Measurements from ENCODE around the gene SRPK2. TPM values are rescaled to one million over a fixed set of nuclear protein-coding genes. Genes with fewer than 3 reads are reported as not detected.
A peak's percentile ranks its signal among the peaks of the same experiment; 100 is the strongest.

SRPK2 gene
- total and polyA plus RNA-seq, 2 of the 13 experiments (the other 11 are each of a cell fraction or from before 2014, with no cell fraction given) = 10.1 to 22.3 TPM

DNA sequence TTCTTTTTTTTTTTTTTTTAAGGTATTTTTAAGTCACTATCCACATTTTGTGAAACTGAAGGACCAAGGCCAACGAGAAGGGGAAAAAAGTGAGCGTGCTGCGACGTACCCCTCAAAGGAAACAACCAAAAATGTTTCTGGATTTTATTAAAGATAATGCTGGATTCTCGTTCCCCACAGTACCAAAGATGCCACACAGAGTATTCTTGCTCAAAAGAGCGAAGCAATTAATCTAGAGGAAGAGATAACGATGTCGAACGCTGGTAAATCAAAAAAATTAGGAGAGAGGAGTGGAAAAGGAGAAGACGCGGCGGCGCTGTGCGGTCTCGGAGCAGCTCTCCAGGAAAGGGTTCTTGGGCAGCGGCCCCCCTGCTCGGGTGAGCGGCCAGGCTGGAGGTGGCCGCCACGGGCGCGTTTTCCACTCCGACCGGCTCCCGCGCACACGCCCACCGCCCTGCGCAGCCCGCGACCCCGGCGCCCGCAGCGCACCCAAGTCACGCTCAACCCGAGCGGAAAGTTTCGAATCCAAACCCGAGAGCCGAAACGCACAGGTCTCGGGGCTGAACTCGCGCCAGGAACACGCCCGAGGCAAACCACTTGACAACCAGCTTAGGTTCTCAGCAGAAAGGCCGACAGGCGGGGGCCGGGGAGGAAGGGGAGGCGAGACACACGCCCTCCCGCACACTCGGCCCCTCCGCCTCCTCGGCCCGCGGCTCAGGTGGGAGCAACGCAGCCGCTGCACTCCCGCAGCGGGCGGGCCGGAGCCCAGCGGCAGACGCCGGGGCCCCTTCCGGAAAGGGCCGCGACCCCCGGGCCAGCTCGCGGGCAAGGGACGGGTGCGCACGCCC, 989 bp downstream of the SRPK2 start:
- Histone ChIP-seq H3K9me3 (ENCODE audit: low read length) (no peaks in the 10 kb centered on the region), H2AFZ (ENCODE audit: low read length) (no peak overlapping the region), H3K4me1 (ENCODE audit: insufficient read depth, low read length) (peaks cover 23% of the 10 kb centered on the region), H3K4me2 (ENCODE audit: low read depth, low read length) (peak overlapping the region; percentile 80), H4K20me1 (ENCODE audit: insufficient read depth, low read length) (0 out of 2 replicates have a peak, but pooled peaks cover 5% of the 10 kb centered on the region), H3K79me2 (ENCODE audit: insufficient read depth, low read length) (peaks cover 34% of the 10 kb centered on the region), H3K36me3 (replicated peaks in 1 of 2; ENCODE audit: control insufficient read depth in 1 of 2, insufficient read depth in 2 of 2, low read length in 2 of 2) (no peaks in the 10 kb centered on the region), H3K9ac (ENCODE audit: insufficient read depth, low read depth, low read length) (peak overlapping the region; percentile 82), H3K27ac (ENCODE audit: extremely low read length, insufficient read depth, low read length) (peak overlapping the region; percentile 63), H3K27me3 (ENCODE audit: control insufficient read depth in 1 of 2, insufficient read depth in 2 of 2, low read length in 2 of 2) (peaks cover 0 to 5% of the 10 kb centered on the region in 2 experiments; a peak in 1 of 5 replicates), H3K4me3 (replicated peaks in 1 of 3; ENCODE audit: insufficient read depth in 1 of 3, low read depth in 2 of 3, low read length in 3 of 3) (peak overlapping the region; percentile 72 to 97 (median 86))
- ATAC-seq (peak; percentile 73), FAIRE-seq (no peak), DNase-seq (ENCODE audit: low spot score) (peak; percentile 28)
- ChIA-PET POLR2A (interaction anchor here (0.7 kb wide), 1 partner anchor 84 kb away, joined by 3 read pairs; no protein-coding TSS in a partner anchor), CTCF (ENCODE audit: low intra/inter-chr PET ratio, low total read pairs) (no interaction called here)
- 8% methylated on average over 21 of the region's 76 CpGs for WGBS (ENCODE audit: low lambda C conversion rate)
- BruUV-seq (replicated peaks) = no TSS peak
- in situ Hi-C loops (cut with HindIII; ENCODE audit: extremely low pct_ligation_motif_present, low pct_unique_long_range_greater_than_20kb) (no loop called here), intact Hi-C loops (cut with micrococcal nuclease; ENCODE audit: unreplicated experiment) (no loop called here)
- TF ChIP-seq, protein P1, sequence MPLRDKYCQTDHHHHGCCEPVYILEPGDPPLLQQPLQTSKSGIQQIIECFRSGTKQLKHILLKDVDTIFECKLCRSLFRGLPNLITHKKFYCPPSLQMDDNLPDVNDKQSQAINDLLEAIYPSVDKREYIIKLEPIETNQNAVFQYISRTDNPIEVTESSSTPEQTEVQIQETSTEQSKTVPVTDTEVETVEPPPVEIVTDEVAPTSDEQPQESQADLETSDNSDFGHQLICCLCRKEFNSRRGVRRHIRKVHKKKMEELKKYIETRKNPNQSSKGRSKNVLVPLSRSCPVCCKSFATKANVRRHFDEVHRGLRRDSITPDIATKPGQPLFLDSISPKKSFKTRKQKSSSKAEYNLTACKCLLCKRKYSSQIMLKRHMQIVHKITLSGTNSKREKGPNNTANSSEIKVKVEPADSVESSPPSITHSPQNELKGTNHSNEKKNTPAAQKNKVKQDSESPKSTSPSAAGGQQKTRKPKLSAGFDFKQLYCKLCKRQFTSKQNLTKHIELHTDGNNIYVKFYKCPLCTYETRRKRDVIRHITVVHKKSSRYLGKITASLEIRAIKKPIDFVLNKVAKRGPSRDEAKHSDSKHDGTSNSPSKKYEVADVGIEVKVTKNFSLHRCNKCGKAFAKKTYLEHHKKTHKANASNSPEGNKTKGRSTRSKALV (CRISPR knock-in tag; IDR thresholded peaks at IDR 0.05) = peak; percentile 20; the same call in 1 of the 2 replicates
- TF ChIP-seq SKI (IDR thresholded peaks at IDR 0.05; ENCODE audit: partially characterized antibody) (peak; percentile 34), KDM2A (CRISPR knock-in tag; IDR thresholded peaks at IDR 0.05; ENCODE audit: borderline replicate concordance, low read depth) (peak; percentile 55; the same call in 1 of the 2 replicates), KAT7 (CRISPR knock-in tag; IDR thresholded peaks at IDR 0.05; ENCODE audit: borderline replicate concordance) (peak; percentile 78; the same call in 1 of the 2 replicates), KLF16 (CRISPR knock-in tag; IDR thresholded peaks at IDR 0.05) (no peak), FOSL2 (CRISPR knock-in tag; IDR thresholded peaks at IDR 0.05) (no peak), FOXA1 (IDR thresholded peaks at IDR 0.05) (no peak), FOXA1 (CRISPR knock-in tag; IDR thresholded peaks at IDR 0.05) (no peak), HOXA3 (CRISPR knock-in tag; IDR thresholded peaks at IDR 0.05) (peak; percentile 42; the same call in 1 of the 2 replicates), SMARCE1 (IDR thresholded peaks at IDR 0.05; ENCODE audit: borderline replicate concordance) (no peak), NFKBIZ (CRISPR knock-in tag; IDR thresholded peaks at IDR 0.05) (no peak), MLLT10 (CRISPR knock-in tag; IDR thresholded peaks at IDR 0.05) (no peak)
- TF ChIP-seq, protein P2, sequence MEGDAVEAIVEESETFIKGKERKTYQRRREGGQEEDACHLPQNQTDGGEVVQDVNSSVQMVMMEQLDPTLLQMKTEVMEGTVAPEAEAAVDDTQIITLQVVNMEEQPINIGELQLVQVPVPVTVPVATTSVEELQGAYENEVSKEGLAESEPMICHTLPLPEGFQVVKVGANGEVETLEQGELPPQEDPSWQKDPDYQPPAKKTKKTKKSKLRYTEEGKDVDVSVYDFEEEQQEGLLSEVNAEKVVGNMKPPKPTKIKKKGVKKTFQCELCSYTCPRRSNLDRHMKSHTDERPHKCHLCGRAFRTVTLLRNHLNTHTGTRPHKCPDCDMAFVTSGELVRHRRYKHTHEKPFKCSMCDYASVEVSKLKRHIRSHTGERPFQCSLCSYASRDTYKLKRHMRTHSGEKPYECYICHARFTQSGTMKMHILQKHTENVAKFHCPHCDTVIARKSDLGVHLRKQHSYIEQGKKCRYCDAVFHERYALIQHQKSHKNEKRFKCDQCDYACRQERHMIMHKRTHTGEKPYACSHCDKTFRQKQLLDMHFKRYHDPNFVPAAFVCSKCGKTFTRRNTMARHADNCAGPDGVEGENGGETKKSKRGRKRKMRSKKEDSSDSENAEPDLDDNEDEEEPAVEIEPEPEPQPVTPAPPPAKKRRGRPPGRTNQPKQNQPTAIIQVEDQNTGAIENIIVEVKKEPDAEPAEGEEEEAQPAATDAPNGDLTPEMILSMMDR (CRISPR knock-in tag; IDR thresholded peaks at IDR 0.05) = peak; percentile 22
- TF ChIP-seq, protein P3, sequence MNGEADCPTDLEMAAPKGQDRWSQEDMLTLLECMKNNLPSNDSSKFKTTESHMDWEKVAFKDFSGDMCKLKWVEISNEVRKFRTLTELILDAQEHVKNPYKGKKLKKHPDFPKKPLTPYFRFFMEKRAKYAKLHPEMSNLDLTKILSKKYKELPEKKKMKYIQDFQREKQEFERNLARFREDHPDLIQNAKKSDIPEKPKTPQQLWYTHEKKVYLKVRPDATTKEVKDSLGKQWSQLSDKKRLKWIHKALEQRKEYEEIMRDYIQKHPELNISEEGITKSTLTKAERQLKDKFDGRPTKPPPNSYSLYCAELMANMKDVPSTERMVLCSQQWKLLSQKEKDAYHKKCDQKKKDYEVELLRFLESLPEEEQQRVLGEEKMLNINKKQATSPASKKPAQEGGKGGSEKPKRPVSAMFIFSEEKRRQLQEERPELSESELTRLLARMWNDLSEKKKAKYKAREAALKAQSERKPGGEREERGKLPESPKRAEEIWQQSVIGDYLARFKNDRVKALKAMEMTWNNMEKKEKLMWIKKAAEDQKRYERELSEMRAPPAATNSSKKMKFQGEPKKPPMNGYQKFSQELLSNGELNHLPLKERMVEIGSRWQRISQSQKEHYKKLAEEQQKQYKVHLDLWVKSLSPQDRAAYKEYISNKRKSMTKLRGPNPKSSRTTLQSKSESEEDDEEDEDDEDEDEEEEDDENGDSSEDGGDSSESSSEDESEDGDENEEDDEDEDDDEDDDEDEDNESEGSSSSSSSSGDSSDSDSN (CRISPR knock-in tag; IDR thresholded peaks at IDR 0.05) = peak; percentile 58; the same call in 1 of the 2 replicates
- TF ChIP-seq, protein P4, sequence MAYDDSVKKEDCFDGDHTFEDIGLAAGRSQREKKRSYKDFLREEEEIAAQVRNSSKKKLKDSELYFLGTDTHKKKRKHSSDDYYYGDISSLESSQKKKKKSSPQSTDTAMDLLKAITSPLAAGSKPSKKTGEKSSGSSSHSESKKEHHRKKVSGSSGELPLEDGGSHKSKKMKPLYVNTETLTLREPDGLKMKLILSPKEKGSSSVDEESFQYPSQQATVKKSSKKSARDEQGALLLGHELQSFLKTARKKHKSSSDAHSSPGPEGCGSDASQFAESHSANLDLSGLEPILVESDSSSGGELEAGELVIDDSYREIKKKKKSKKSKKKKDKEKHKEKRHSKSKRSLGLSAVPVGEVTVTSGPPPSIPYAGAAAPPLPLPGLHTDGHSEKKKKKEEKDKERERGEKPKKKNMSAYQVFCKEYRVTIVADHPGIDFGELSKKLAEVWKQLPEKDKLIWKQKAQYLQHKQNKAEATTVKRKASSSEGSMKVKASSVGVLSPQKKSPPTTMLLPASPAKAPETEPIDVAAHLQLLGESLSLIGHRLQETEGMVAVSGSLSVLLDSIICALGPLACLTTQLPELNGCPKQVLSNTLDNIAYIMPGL (CRISPR knock-in tag; IDR thresholded peaks at IDR 0.05; ENCODE audit: borderline replicate concordance in 1 of 2, low read depth in 1 of 2) = peak in 1 of 2 experiments; percentile 27; a peak in 1 of 4 replicates

Data from HepG2 (cell line).